ENCODE results near the gene LRRC15.

DNA sequence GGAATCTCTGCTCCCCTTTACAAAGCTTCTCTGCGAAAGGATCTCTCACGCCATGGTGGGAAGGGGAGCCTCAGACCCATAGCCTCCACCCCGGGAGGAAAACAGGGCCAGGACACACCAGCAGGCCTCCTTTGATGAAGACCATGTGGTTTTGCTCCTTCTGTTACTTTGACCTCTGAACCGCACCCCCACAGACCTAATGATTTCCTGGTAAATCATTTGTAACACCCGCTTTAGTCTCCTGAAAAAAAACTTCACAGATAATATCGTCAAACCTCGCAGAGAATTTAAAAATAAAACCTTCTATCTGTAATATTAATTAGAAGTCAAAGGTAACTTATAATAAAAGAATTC is 36.7 kb downstream of the LRRC15 start:
- TF ChIP-seq POLR2A (IDR thresholded peaks at IDR 0.05) (no peak), EP300 (IDR thresholded peaks at IDR 0.05; ENCODE audit: low read depth) (no peak)
- TF ChIP-seq, protein P1, sequence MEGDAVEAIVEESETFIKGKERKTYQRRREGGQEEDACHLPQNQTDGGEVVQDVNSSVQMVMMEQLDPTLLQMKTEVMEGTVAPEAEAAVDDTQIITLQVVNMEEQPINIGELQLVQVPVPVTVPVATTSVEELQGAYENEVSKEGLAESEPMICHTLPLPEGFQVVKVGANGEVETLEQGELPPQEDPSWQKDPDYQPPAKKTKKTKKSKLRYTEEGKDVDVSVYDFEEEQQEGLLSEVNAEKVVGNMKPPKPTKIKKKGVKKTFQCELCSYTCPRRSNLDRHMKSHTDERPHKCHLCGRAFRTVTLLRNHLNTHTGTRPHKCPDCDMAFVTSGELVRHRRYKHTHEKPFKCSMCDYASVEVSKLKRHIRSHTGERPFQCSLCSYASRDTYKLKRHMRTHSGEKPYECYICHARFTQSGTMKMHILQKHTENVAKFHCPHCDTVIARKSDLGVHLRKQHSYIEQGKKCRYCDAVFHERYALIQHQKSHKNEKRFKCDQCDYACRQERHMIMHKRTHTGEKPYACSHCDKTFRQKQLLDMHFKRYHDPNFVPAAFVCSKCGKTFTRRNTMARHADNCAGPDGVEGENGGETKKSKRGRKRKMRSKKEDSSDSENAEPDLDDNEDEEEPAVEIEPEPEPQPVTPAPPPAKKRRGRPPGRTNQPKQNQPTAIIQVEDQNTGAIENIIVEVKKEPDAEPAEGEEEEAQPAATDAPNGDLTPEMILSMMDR (IDR thresholded peaks at IDR 0.05) = no peak

Measured in transverse colon (tissue), 3 donors.